HFF-Myc (cell line): ENCODE results near the gene GRB7.

Source experiments
- DNase-seq: peaks from one replicate; pipeline ENCODE4 v3.0.0-alpha.2; 2011; ENCODE audit warnings: low read depth; ENCODE audit errors: extremely low read depth
- H3K4me3 ChIP-seq: replicated peaks from 2 replicates; pipeline ENCODE4 v1.5.1; 2011; ENCODE audit warnings: low read depth, mild to moderate bottlenecking, control low read depth, low read length
- TF ChIP-seq, protein P1 (sequence below): IDR thresholded peaks from 2 replicates; pipeline ENCODE4 v1.5.1; 2012; ENCODE audit warnings: mild to moderate bottlenecking, low read depth, low read length, control low read depth; ENCODE audit errors: missing control alignments

Gene GRB7

DNA sequence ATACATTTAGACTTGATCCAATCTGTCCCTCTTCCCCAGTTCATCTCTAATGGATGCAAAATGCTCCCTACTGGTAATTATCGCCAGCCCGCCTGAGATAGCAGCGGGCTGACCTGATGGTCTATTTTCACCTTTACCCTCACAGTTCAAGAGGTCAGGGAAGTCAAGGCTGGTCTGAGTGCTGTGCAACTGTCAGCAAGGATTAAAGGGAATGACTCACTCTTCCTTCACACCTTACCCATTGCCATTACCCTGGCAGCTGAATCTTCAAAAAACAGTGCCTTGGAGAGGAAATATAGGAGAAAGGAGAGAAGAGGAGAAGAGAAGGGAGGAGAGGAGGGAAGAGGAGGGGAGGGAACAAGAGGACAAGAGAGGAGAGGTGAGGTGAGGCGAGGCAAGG lies 36.3 kb downstream of the GRB7 start:
- TF ChIP-seq, protein P1, sequence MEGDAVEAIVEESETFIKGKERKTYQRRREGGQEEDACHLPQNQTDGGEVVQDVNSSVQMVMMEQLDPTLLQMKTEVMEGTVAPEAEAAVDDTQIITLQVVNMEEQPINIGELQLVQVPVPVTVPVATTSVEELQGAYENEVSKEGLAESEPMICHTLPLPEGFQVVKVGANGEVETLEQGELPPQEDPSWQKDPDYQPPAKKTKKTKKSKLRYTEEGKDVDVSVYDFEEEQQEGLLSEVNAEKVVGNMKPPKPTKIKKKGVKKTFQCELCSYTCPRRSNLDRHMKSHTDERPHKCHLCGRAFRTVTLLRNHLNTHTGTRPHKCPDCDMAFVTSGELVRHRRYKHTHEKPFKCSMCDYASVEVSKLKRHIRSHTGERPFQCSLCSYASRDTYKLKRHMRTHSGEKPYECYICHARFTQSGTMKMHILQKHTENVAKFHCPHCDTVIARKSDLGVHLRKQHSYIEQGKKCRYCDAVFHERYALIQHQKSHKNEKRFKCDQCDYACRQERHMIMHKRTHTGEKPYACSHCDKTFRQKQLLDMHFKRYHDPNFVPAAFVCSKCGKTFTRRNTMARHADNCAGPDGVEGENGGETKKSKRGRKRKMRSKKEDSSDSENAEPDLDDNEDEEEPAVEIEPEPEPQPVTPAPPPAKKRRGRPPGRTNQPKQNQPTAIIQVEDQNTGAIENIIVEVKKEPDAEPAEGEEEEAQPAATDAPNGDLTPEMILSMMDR = no peak
- DNase-seq = no peak
- H3K4me3 ChIP-seq = no peak overlapping the region

DNA sequence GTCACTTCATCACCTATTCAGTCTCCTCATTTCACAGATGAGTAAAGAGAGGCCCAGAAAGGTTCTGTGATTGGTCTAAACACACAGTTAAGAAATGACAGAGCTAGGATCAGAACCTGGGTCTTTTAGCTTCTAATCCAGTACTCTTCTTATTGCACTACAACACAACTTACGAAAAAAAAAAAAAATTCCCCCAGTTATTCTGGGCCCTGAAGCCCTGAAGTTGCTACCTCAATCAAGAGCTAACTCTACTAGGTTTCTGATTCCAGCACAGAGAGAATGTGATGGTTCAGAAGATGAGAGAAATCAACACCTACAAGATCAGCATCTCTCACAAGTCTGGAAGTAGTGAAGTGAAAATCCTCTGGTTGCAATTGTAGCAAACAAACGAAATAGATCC lies 37.3 kb downstream of the GRB7 start:
- TF ChIP-seq, protein P1 = no peak
- DNase-seq = no peak
- no peak overlapping the region for H3K4me3 ChIP-seq

DNA sequence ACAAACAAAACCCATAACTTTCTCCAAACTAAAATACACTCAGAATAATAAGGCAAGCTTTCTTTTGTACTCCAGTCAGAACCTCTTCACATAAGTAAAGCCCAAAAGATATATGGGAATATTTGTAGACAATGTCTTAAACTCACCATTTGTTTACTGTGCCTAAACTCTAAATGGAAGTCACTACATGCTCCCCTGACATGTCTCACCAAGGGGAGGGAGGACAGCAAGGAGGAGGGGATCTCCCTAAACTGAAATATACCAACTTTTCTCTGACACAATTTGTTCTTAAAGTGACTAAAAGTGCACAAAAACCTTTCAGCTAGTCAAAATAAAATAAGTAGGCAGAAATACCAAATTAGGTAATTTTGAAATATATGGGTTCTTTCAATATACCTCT lies 38.5 kb downstream of the GRB7 start:
- TF ChIP-seq, protein P1 = no peak
- DNase-seq = no peak
- no peak overlapping the region for H3K4me3 ChIP-seq

DNA sequence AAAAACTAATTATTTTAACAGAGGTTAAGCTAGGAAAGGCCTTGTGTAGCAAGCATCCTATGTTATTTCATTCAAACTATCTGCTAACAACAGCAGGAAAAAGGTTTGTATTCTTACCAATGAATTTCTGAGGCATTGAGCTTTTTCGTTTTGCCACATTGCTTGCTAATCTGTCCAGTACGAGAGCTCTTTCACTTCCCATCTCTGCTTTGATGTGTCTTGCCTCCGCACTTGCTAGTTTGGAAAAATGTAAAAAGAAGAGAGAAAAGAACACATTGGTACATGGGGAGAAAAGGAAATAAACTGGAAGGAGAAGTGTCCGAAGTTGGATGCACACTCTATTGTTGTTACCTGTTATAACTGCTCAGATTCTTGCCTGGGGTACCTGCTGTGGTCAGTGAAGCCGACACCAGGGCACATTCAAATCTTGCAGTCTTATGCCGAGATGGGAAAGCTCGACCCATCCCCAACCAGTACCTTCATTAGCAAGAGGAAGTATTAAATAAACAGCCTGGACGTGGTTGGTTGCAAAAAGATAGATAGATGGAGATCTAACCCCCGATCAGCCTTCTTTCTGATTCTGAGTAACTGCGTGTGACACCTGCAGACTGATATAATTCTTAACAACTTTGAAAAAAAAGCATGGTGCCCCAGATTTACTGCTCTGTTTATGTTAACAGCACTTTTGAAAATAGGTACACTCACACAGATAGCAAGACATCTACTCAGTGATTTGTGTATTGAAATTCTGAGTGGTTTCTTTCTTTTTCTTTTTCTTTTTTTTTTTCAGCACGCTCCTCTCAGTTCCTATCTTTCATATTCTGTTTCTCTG lies 40.0 kb downstream of the GRB7 start:
- DNase-seq = no peak
- TF ChIP-seq, protein P1 = no peak
- no peak overlapping the region for H3K4me3 ChIP-seq

DNA sequence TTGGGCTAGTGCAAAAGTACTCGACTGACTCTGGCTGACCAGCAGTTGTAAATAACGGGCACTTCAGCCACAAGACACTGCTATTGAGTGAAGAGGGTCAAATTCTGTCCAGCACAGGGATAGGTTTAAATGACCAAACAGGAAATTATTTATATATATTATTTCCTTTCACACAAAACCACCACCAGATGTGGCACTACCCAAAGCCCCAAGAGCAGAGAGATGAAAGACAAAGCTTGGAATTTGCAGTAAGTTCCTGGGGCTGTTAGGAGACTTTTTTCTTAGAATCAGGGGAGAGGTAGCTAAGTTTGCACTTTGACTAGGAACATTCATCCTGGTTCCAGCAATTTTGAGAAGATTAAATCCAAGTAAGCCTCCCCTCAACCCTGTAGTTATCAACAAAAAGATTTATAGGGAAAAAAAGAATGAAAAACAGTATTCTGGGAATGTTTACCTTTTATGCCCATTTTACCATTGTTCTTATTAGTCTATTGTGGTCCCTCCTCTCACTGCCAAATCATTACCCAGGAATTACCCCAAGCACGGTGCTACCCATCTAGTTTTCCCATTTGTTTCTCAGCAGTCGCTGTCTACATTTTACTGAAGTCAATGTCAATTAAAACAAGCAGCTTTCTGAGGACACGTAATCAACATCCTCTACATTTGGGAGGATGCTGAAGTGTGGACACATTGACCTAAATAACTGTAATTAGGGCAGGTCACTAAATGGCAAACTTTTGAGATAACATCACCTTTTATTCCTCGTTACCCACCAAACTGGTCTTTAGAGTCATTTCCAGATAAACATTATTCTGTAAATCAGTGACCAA lies 43.5 kb downstream of the GRB7 start:
- H3K4me3 ChIP-seq = no peak overlapping the region
- TF ChIP-seq, protein P1 = no peak
- DNase-seq = no peak

DNA sequence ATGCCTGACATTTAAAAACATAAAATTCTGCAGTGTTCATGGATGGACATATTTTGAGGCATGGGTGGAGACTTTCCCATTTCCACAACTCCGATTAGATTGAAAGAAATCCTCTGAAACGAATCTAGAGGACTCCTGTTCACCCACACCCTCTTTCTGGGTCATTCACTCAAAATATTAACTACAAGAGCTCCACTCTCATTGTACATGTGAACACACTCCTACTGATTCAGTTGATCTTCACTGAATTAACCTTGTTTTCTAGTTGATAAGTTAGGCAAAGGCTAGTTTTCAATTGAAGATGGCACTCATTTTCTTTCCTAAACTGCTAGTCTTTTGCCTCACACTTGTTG lies 44.1 kb downstream of the GRB7 start:
- no peak overlapping the region for H3K4me3 ChIP-seq
- DNase-seq = no peak
- TF ChIP-seq, protein P1 = no peak
